AG04449 (cell line): ENCODE measurements around the gene PDE2A.

Experiments
- CTCF ChIA-PET: fragments of 350-600 bp; formaldehyde crosslinking; extraction: SDS; loops from one replicate; lab custom pipeline; 2021; ENCODE audit warnings: antibody characterized with exemption; lab: Yijun Ruan, JAX
- POLR2A ChIA-PET: fragments of 400-600, 350-600 bp; formaldehyde crosslinking; extraction: SDS; loops from one replicate; lab custom pipeline; 2020; ENCODE audit warnings: antibody characterized with exemption, inconsistent platforms; lab: Yijun Ruan, JAX
- DNase-seq: peaks from one replicate; pipeline ENCODE4 v3.0.0-alpha.2; 2010; ENCODE audit warnings: low read depth, low spot score
- H3K4me3 ChIP-seq: 2 replicates; pipeline ENCODE4 v1.5.1; 2011; ENCODE audit warnings: low read depth, mild to moderate bottlenecking, control low read depth, low read length
- CTCF ChIP-seq: IDR thresholded peaks from one replicate; pipeline ENCODE4 v1.5.1; 2011; ENCODE audit warnings: mild to moderate bottlenecking, moderate library complexity, low read length, control low read depth, inconsistent platforms; ENCODE audit not compliant: insufficient read depth; ENCODE audit errors: missing control alignments

PDE2A gene

GRCh38 chr11:72675221-72675620 is 999 bp upstream of the PDE2A start:
- no peak overlapping the region for H3K4me3 ChIP-seq
- DNase-seq = no peak
- TF ChIP-seq CTCF = no peak
- POLR2A ChIA-PET = no interaction called here
- CTCF ChIA-PET = interaction anchor here (1.3 to 5.9 kb wide), 4 partner anchors 8 to 204 kb away, joined by 5 to 60 read pairs (median 10); no protein-coding TSS in a partner anchor

GRCh38 chr11:72673284-72673942 is 809 bp downstream of the PDE2A start:
- no peak for DNase-seq
- H3K4me3 ChIP-seq = no peak overlapping the region
- CTCF ChIA-PET = interaction anchor here (1.2 to 5.9 kb wide), 3 partner anchors 10 to 202 kb away, joined by 3 to 60 read pairs (median 6); no protein-coding TSS in a partner anchor
- POLR2A ChIA-PET = no interaction called here
- no peak for TF ChIP-seq CTCF

- ChIA-PET POLR2A (no interaction called here), CTCF (interaction anchor here (5.9 kb wide), 1 partner anchor 11 kb away, joined by 60 read pairs; no protein-coding TSS in a partner anchor)
- no peak for TF ChIP-seq CTCF
- no peak for DNase-seq
- H3K4me3 ChIP-seq = no peak overlapping the region
These were observed 1.5 kb downstream of the PDE2A start for GRCh38 chr11:72672597-72673238.

- no peak overlapping the region for H3K4me3 ChIP-seq
- POLR2A ChIA-PET = no interaction called here
- CTCF ChIA-PET = interaction anchor here (0.9 to 5.9 kb wide), 3 partner anchors 12 to 28 kb away, joined by 3 to 60 read pairs (median 3); no protein-coding TSS in a partner anchor
- DNase-seq = no peak
- no peak for TF ChIP-seq CTCF
These were observed 2.8 kb downstream of the PDE2A start for GRCh38 chr11:72671152-72672099.

GRCh38 chr11:72670041-72670440 is 4.2 kb downstream of the PDE2A start:
- POLR2A ChIA-PET = no interaction called here
- no peak for TF ChIP-seq CTCF
- CTCF ChIA-PET = interaction anchor here (1.1 to 3.4 kb wide), 3 partner anchors 8 to 30 kb away, joined by 3 to 30 read pairs (median 7); no protein-coding TSS in a partner anchor
- DNase-seq = no peak
- no peak overlapping the region for H3K4me3 ChIP-seq
